ENCODE measurements around the gene HTR7. TPM values are rescaled to one million over a fixed set of nuclear protein-coding genes. Genes with fewer than 3 reads are reported as not detected.
"Not testable (repeated sequence)": the region's sequence is repeated elsewhere in the genome, so short reads cannot be mapped to it uniquely, and the experiment has no call there.

The HTR7 gene
- polyA plus RNA-seq, 1 donor (not counting 4 experiments of a cell fraction or from before 2014, with no cell fraction given) = 12.2 TPM

GRCh38 chr10:90822508-90822907 is 35.3 kb downstream of the HTR7 start:
- dilution Hi-C loops (cut with MboI; ENCODE audit: extremely low pct_ligation_motif_present, low sequenced_read_pairs) = no loop called here
- Histone ChIP-seq H3K27me3 (ENCODE audit: control insufficient read depth, extremely low read depth, insufficient read depth, low read length) (no peaks in the 10 kb centered on the region), H3K27ac (ENCODE audit: control insufficient read depth, insufficient read depth, low read length) (no peak overlapping the region), H3K4me1 (ENCODE audit: control insufficient read depth, extremely low read depth, insufficient read depth, low read length) (peaks cover 27% of the 10 kb centered on the region), H4K20me1 (ENCODE audit: control insufficient read depth, extremely low read depth, insufficient read depth, low read length) (no peaks in the 10 kb centered on the region), H3K79me2 (ENCODE audit: control insufficient read depth, insufficient read depth, low read length) (peaks cover 4% of the 10 kb centered on the region), H2AFZ (ENCODE audit: control insufficient read depth, low read length) (no peak overlapping the region), H3K9me3 (ENCODE audit: control insufficient read depth, low read depth, low read length) (peaks cover 4% of the 10 kb centered on the region), H3K4me2 (ENCODE audit: control insufficient read depth, extremely low read depth, insufficient read depth, low read depth, low read length) (no peak overlapping the region), H3K36me3 (ENCODE audit: control insufficient read depth in 2 of 2, extremely low read depth in 1 of 2, insufficient read depth in 2 of 2, low read length in 2 of 2) (no peaks in the 10 kb centered on the region), H3K9me1 (ENCODE audit: control insufficient read depth, extremely low read depth, insufficient read depth, low read length) (no peaks in the 10 kb centered on the region), H3K9ac (ENCODE audit: control insufficient read depth, extremely low read depth, insufficient read depth, low read length) (no peak overlapping the region), H3K4me3 (ENCODE audit: control insufficient read depth in 2 of 3, extremely low read depth in 1 of 3, insufficient read depth in 2 of 3, low read depth in 1 of 3, low read length in 3 of 3) (no peak overlapping the region)
- DNase-seq (ENCODE audit: low read depth, low spot score) (no peak), FAIRE-seq (no peak)
- TF ChIP-seq CTCF (optimal IDR thresholded peaks at IDR 0.05 in 1 of 3, IDR thresholded peaks at IDR 0.05 in 1 of 3, conservative IDR thresholded peaks at IDR 0.05 in 1 of 3; ENCODE audit: extremely low read depth in 1 of 3, insufficient read depth in 2 of 3, low read length in 3 of 3) = no peak
- no peak for TF ChIP-seq EZH2 (IDR thresholded peaks at IDR 0.05; ENCODE audit: low read length)

- dilution Hi-C loops (cut with MboI; ENCODE audit: extremely low pct_ligation_motif_present, low sequenced_read_pairs) = not testable (repeated sequence)
Measured at GRCh38 chr10:90821864-90822263, 36.0 kb downstream of the HTR7 start.

GRCh38 chr10:90819911-90820310 is 37.9 kb downstream of the HTR7 start:
- TF ChIP-seq CTCF (optimal IDR thresholded peaks at IDR 0.05 in 1 of 3, IDR thresholded peaks at IDR 0.05 in 1 of 3, conservative IDR thresholded peaks at IDR 0.05 in 1 of 3; ENCODE audit: extremely low read depth in 1 of 3, insufficient read depth in 2 of 3, low read length in 3 of 3) = no peak
- TF ChIP-seq EZH2 (IDR thresholded peaks at IDR 0.05; ENCODE audit: low read length) = no peak
- Histone ChIP-seq H3K4me3 (ENCODE audit: control insufficient read depth in 2 of 3, extremely low read depth in 1 of 3, insufficient read depth in 2 of 3, low read depth in 1 of 3, low read length in 3 of 3) (no peak overlapping the region), H3K9me3 (ENCODE audit: control insufficient read depth, low read depth, low read length) (peaks cover 4% of the 10 kb centered on the region), H3K27me3 (ENCODE audit: control insufficient read depth, extremely low read depth, insufficient read depth, low read length) (no peaks in the 10 kb centered on the region), H3K4me2 (ENCODE audit: control insufficient read depth, extremely low read depth, insufficient read depth, low read depth, low read length) (no peak overlapping the region), H3K9ac (ENCODE audit: control insufficient read depth, extremely low read depth, insufficient read depth, low read length) (no peak overlapping the region), H4K20me1 (ENCODE audit: control insufficient read depth, extremely low read depth, insufficient read depth, low read length) (no peaks in the 10 kb centered on the region), H3K79me2 (ENCODE audit: control insufficient read depth, insufficient read depth, low read length) (peaks cover 11% of the 10 kb centered on the region), H2AFZ (ENCODE audit: control insufficient read depth, low read length) (no peak overlapping the region), H3K4me1 (ENCODE audit: control insufficient read depth, extremely low read depth, insufficient read depth, low read length) (peaks cover 44% of the 10 kb centered on the region), H3K9me1 (ENCODE audit: control insufficient read depth, extremely low read depth, insufficient read depth, low read length) (no peaks in the 10 kb centered on the region), H3K36me3 (ENCODE audit: control insufficient read depth in 2 of 2, extremely low read depth in 1 of 2, insufficient read depth in 2 of 2, low read length in 2 of 2) (no peaks in the 10 kb centered on the region), H3K27ac (ENCODE audit: control insufficient read depth, insufficient read depth, low read length) (no peak overlapping the region)
- dilution Hi-C loops (cut with MboI; ENCODE audit: extremely low pct_ligation_motif_present, low sequenced_read_pairs) = no loop called here
- FAIRE-seq (peak; percentile 55), DNase-seq (ENCODE audit: low read depth, low spot score) (no peak)

More at GRCh38 chr10:90821864-90822263, 36.0 kb downstream of the HTR7 start:
- FAIRE-seq; H3K9me1 ChIP-seq (ENCODE audit: control insufficient read depth, extremely low read depth, insufficient read depth, low read length); DNase-seq (ENCODE audit: low read depth, low spot score); H3K27me3 ChIP-seq (ENCODE audit: control insufficient read depth, extremely low read depth, insufficient read depth, low read length); H3K9me3 ChIP-seq (ENCODE audit: control insufficient read depth, low read depth, low read length); H3K27ac ChIP-seq (ENCODE audit: control insufficient read depth, insufficient read depth, low read length); H3K9ac ChIP-seq (ENCODE audit: control insufficient read depth, extremely low read depth, insufficient read depth, low read length); H3K4me2 ChIP-seq (ENCODE audit: control insufficient read depth, extremely low read depth, insufficient read depth, low read depth, low read length); H3K4me3 ChIP-seq (ENCODE audit: control insufficient read depth in 2 of 3, extremely low read depth in 1 of 3, insufficient read depth in 2 of 3, low read depth in 1 of 3, low read length in 3 of 3); H3K36me3 ChIP-seq (ENCODE audit: control insufficient read depth in 2 of 2, extremely low read depth in 1 of 2, insufficient read depth in 2 of 2, low read length in 2 of 2); H2AFZ ChIP-seq (ENCODE audit: control insufficient read depth, low read length); H4K20me1 ChIP-seq (ENCODE audit: control insufficient read depth, extremely low read depth, insufficient read depth, low read length); H3K79me2 ChIP-seq (ENCODE audit: control insufficient read depth, insufficient read depth, low read length): not testable (repeated sequence)
- peaks cover 34% of the 10 kb centered on the region for H3K4me1 ChIP-seq (ENCODE audit: control insufficient read depth, extremely low read depth, insufficient read depth, low read length)
